IgD-negative memory B cell (primary cell): ENCODE results near the gene RIF1. TPM values are rescaled to one million over a fixed set of nuclear protein-coding genes. Genes with fewer than 3 reads are reported as not detected.

Source experiments
- H3K27ac Mint-ChIP-seq, 3 donors: one replicate each; pipeline ENCODE4 v1.8.0; 2020 to 2022; ENCODE audit warnings: mild to moderate bottlenecking in 3 of 3, mixed read lengths in 3 of 3, moderate library complexity in 1 of 3
- H3K27me3 Mint-ChIP-seq: one replicate; pipeline ENCODE4 v1.8.0; 2021; ENCODE audit warnings: mixed read lengths
- H3K36me3 Mint-ChIP-seq: one replicate; pipeline ENCODE4 v1.8.0; 2020; ENCODE audit warnings: mild to moderate bottlenecking, mixed read lengths
- H3K4me1 Mint-ChIP-seq, 3 donors: one replicate each; pipeline ENCODE4 v1.8.0; 2020 to 2022; ENCODE audit warnings: mixed read lengths in 3 of 3, mild to moderate bottlenecking in 1 of 3
- H3K4me3 Mint-ChIP-seq, 4 donors: one replicate each; pipeline ENCODE4 v1.8.0; 2020 to 2022; ENCODE audit warnings: mild to moderate bottlenecking in 4 of 4, mixed read lengths in 4 of 4, moderate library complexity in 3 of 4
- H3K9me3 Mint-ChIP-seq, 3 donors: one replicate each; pipeline ENCODE4 v1.8.0; 2020 to 2021; ENCODE audit warnings: mixed read lengths in 3 of 3, mild to moderate bottlenecking in 1 of 3
- polyA plus RNA-seq: library from polyadenylated mRNA; unstranded; fragments of 300-500 nt; fragmentation: Illumina TruSeq; gene quantifications from one replicate; pipeline ENCODE4 v1.2.3, GENCODE V29; 2021

Gene RIF1
- polyA plus RNA-seq, 1 donor from 2014 or later = 30.1 TPM

- Mint-ChIP-seq H3K4me3 (no peak overlapping the region), H3K36me3 (peaks cover 18% of the 10 kb centered on the region), H3K9me3 (peaks cover 0 to 3% (median 2%) of the 10 kb centered on the region in 3 donors)
Measured at GRCh38 chr2:151465771-151466170, 56.1 kb downstream of the RIF1 start.

GRCh38 chr2:151470556-151470955 is 60.9 kb downstream of the RIF1 start:
- Mint-ChIP-seq H3K9me3 (peaks cover 0 to 3% (median 0%) of the 10 kb centered on the region in 3 donors), H3K27me3 (no peaks in the 10 kb centered on the region), H3K36me3 (peaks cover 27% of the 10 kb centered on the region), H3K27ac (no peak overlapping the region), H3K4me3 (no peak overlapping the region), H3K4me1 (no peaks in the 10 kb centered on the region)

More at GRCh38 chr2:151465771-151466170, 56.1 kb downstream of the RIF1 start:
- Mint-ChIP-seq H3K27me3 (no peaks in the 10 kb centered on the region), H3K4me1 (no peaks in the 10 kb centered on the region), H3K27ac (no peak overlapping the region)

GRCh38 chr2:151472966-151473365 is 63.3 kb downstream of the RIF1 start:
- no peak overlapping the region for H3K4me3 Mint-ChIP-seq
- H3K4me1 Mint-ChIP-seq = peaks cover 0 to 1% (median 0%) of the 10 kb centered on the region in 3 donors
- peaks cover 0 to 3% (median 0%) of the 10 kb centered on the region in 3 donors for H3K9me3 Mint-ChIP-seq
- H3K36me3 Mint-ChIP-seq = peaks cover 27% of the 10 kb centered on the region
- no peaks in the 10 kb centered on the region for H3K27me3 Mint-ChIP-seq
- no peak overlapping the region for H3K27ac Mint-ChIP-seq

DNA sequence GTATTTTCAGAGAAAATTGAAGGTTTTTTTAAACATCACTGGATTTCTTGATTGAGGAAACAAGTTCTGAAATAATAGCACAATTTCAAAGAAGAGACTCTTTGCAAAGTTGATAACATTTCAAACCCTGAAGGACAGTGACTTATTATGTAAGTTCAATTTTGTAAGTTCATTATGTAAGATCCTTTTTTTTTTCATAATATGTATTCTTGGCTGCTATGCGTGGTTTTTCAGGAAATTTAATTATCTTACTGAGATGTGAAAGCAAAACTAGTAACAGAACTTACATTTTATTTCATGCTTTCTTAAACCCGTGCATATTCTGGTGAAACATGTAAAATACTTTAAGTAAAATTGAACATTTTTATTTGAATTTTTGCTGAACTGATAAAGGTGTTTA is 65.4 kb downstream of the RIF1 start:
- Mint-ChIP-seq H3K4me1 (peaks cover 0 to 1% (median 0%) of the 10 kb centered on the region in 3 donors), H3K4me3 (no peak overlapping the region), H3K27me3 (no peaks in the 10 kb centered on the region), H3K27ac (no peak overlapping the region), H3K36me3 (peaks cover 24% of the 10 kb centered on the region), H3K9me3 (no peaks in the 10 kb centered on the region)

GRCh38 chr2:151476287-151476686 is 66.6 kb downstream of the RIF1 start:
- Mint-ChIP-seq H3K9me3 (no peaks in the 10 kb centered on the region), H3K27ac (no peak overlapping the region), H3K4me1 (peaks cover 0 to 1% (median 0%) of the 10 kb centered on the region in 3 donors), H3K4me3 (no peak overlapping the region), H3K36me3 (peaks cover 19% of the 10 kb centered on the region), H3K27me3 (no peaks in the 10 kb centered on the region)

- Mint-ChIP-seq H3K9me3 (no peaks in the 10 kb centered on the region), H3K4me3 (no peak overlapping the region), H3K4me1 (peaks cover 0 to 2% (median 1%) of the 10 kb centered on the region in 3 donors), H3K27ac (no peak overlapping the region), H3K36me3 (peaks cover 20% of the 10 kb centered on the region), H3K27me3 (no peaks in the 10 kb centered on the region)
Measured at GRCh38 chr2:151478011-151478410, 68.3 kb downstream of the RIF1 start.

DNA sequence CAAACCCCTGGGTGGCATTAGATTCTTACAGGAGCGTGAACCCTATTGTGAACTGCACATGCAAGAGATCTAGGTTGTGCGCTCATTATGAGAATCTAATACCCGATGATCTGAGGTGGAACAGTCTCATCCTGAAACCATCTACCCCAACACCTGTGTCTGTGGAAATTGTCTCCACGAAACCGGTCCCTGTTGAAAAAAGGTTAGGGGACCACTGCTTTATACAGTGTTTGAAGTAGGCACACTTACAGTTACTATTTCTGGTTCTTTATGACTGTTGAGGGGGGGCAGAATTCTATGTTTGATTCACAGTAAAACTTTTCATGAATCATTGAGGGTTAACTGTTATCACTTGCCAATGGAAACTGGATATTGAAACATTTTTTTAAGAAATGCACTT is 72.0 kb downstream of the RIF1 start:
- H3K9me3 Mint-ChIP-seq = peaks cover 0 to 9% (median 6%) of the 10 kb centered on the region in 3 donors
- H3K27me3 Mint-ChIP-seq = no peaks in the 10 kb centered on the region
- H3K4me3 Mint-ChIP-seq = no peak overlapping the region
- no peak overlapping the region for H3K27ac Mint-ChIP-seq
- peaks cover 0 to 5% (median 3%) of the 10 kb centered on the region in 3 donors for H3K4me1 Mint-ChIP-seq
- H3K36me3 Mint-ChIP-seq = peaks cover 24% of the 10 kb centered on the region

DNA sequence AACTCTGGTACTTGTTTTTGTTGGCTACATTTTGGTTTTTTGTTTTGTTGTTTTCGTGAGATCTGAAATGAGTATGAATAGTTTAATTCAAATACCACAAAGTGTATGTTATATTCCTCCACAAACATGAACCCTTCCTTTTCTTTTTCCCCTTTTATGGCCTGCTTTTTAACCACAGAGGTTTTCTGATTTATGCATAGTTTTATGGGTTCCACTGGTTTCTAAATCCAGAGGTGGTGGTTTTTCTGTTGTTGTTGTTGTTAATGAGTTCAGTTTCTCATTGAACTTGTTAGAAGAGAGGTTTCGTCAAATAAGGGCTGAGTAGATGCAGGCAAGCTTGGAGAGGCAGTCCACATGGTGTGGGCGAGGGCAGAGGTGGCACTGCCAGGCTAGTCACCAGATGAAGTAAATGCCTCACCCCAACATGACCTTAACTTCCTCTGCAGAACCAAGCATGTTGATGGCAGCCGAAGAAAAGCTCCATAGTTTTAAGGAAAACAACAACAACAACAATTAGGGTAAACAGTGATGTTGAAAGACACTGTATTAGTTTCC is 72.5 kb downstream of the RIF1 start:
- H3K9me3 Mint-ChIP-seq = peaks cover 0 to 9% (median 6%) of the 10 kb centered on the region in 3 donors
- H3K4me3 Mint-ChIP-seq = no peak overlapping the region
- H3K27me3 Mint-ChIP-seq = no peaks in the 10 kb centered on the region
- H3K27ac Mint-ChIP-seq = no peak overlapping the region
- peaks cover 24% of the 10 kb centered on the region for H3K36me3 Mint-ChIP-seq
- H3K4me1 Mint-ChIP-seq = peaks cover 0 to 5% (median 3%) of the 10 kb centered on the region in 3 donors

- H3K36me3 Mint-ChIP-seq = peaks cover 24% of the 10 kb centered on the region
- H3K4me3 Mint-ChIP-seq = no peak overlapping the region
- no peaks in the 10 kb centered on the region for H3K27me3 Mint-ChIP-seq
- H3K9me3 Mint-ChIP-seq = peaks cover 0 to 9% (median 6%) of the 10 kb centered on the region in 3 donors
- H3K4me1 Mint-ChIP-seq = peaks cover 0 to 5% (median 3%) of the 10 kb centered on the region in 3 donors
- H3K27ac Mint-ChIP-seq = no peak overlapping the region
Measured at GRCh38 chr2:151483546-151483945, 73.8 kb downstream of the RIF1 start.

- H3K27me3 Mint-ChIP-seq = no peaks in the 10 kb centered on the region
- H3K4me3 Mint-ChIP-seq = no peak overlapping the region
- H3K9me3 Mint-ChIP-seq = peaks cover 0 to 9% (median 6%) of the 10 kb centered on the region in 3 donors
- peaks cover 20% of the 10 kb centered on the region for H3K36me3 Mint-ChIP-seq
- H3K27ac Mint-ChIP-seq = no peak overlapping the region
- peaks cover 0 to 5% (median 3%) of the 10 kb centered on the region in 3 donors for H3K4me1 Mint-ChIP-seq
Measured at GRCh38 chr2:151484100-151484499, 74.4 kb downstream of the RIF1 start.

DNA sequence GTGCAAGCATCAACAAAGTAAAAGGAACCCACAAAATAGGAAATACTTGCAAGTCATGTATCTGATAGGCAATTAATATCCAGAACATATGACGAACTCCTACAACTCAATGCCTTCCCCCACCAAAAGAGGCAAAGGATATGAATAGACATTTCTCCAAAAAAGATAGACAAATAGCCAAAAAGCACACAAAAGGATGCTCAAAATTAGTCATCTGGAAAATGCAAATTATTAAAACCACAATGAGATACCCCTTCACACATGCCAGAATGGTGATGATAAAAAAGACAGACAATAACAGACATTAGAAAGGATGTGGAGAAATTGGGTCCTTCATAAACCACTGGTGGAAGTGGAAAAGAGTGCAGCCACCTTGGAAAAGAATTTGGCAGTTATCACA is 76.4 kb downstream of the RIF1 start:
- H3K4me1 Mint-ChIP-seq = peaks cover 0 to 5% (median 3%) of the 10 kb centered on the region in 3 donors
- H3K36me3 Mint-ChIP-seq = peaks cover 20% of the 10 kb centered on the region
- H3K9me3 Mint-ChIP-seq = peaks cover 0 to 9% (median 6%) of the 10 kb centered on the region in 3 donors
- H3K27ac Mint-ChIP-seq = no peak overlapping the region
- H3K27me3 Mint-ChIP-seq = no peaks in the 10 kb centered on the region
- H3K4me3 Mint-ChIP-seq = peak overlapping the region in 1 of 4 donors; percentile 2

- Mint-ChIP-seq H3K4me3 (no peak overlapping the region), H3K9me3 (peaks cover 0 to 8% (median 6%) of the 10 kb centered on the region in 3 donors), H3K36me3 (peaks cover 10% of the 10 kb centered on the region), H3K27ac (no peak overlapping the region), H3K27me3 (no peaks in the 10 kb centered on the region), H3K4me1 (peaks cover 0 to 4% (median 3%) of the 10 kb centered on the region in 3 donors)
Measured at GRCh38 chr2:151490276-151490675, 80.6 kb downstream of the RIF1 start.

DNA sequence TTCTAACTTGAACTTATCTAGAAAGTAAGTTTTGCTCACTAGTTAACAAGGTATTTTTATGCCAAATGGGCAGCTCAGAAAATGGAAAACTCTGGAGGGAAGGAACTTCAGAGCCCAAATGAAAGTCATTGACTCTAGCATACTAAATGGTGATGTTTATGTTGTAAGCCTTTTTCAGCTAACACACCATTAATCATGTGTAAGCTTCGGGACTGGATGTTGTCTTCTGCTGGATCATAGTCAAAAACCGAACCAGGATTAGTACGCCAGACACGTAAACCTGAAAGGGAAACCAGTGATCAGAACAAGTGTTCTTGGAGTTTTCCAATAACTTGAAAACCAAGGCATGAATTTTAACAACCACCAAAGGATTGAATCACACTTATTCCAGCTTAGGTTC is 81.8 kb downstream of the RIF1 start:
- Mint-ChIP-seq H3K27ac (no peak overlapping the region), H3K36me3 (peaks cover 4% of the 10 kb centered on the region), H3K4me3 (no peak overlapping the region), H3K9me3 (no peaks in the 10 kb centered on the region), H3K4me1 (no peaks in the 10 kb centered on the region), H3K27me3 (no peaks in the 10 kb centered on the region)

- Mint-ChIP-seq H3K36me3 (no peaks in the 10 kb centered on the region), H3K27ac (no peak overlapping the region), H3K4me3 (no peak overlapping the region), H3K27me3 (no peaks in the 10 kb centered on the region), H3K9me3 (no peaks in the 10 kb centered on the region), H3K4me1 (no peaks in the 10 kb centered on the region)
Measured at GRCh38 chr2:151498178-151498577, 88.5 kb downstream of the RIF1 start.

- H3K36me3 Mint-ChIP-seq = no peaks in the 10 kb centered on the region
Measured at GRCh38 chr2:151506170-151506569, 96.5 kb downstream of the RIF1 start.

DNA sequence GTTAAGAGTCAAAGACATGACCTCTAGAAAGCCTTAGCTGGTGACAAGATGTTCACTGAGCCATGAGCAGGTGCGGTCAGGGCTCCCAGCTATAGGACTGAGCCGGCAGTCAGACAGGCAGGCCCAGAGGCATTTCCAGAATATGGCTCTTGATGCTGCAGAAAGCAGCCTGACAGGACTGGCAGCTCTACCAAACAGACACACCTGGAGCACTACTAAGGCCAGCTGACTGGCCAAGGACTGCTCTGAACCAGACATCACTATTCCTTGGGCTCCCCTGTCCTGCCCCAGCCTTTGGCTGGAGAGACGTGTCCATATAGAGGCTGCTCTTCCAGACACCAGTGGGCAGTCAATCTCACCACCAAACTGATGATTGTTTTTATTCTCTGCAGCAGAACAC is 98.8 kb downstream of the RIF1 start:
- no peaks in the 10 kb centered on the region for H3K9me3 Mint-ChIP-seq
- no peaks in the 10 kb centered on the region for H3K27me3 Mint-ChIP-seq
- no peak overlapping the region for H3K4me3 Mint-ChIP-seq
- no peak overlapping the region for H3K27ac Mint-ChIP-seq
- H3K4me1 Mint-ChIP-seq = no peaks in the 10 kb centered on the region
- H3K36me3 Mint-ChIP-seq = peaks cover 5% of the 10 kb centered on the region

More at GRCh38 chr2:151506170-151506569, 96.5 kb downstream of the RIF1 start:
- no peak overlapping the region for H3K27ac Mint-ChIP-seq
- H3K27me3 Mint-ChIP-seq = no peaks in the 10 kb centered on the region
- H3K4me1 Mint-ChIP-seq = no peaks in the 10 kb centered on the region
- H3K9me3 Mint-ChIP-seq = no peaks in the 10 kb centered on the region
- no peak overlapping the region for H3K4me3 Mint-ChIP-seq
